DMS53 (cell line): ENCODE results near the gene APBA3.
"Not testable (repeated sequence)": the region's sequence is repeated elsewhere in the genome, so short reads cannot be mapped to it uniquely, and the experiment has no call there.

Experiments
- DNase-seq: peaks from one replicate; lab custom pipeline; 2025; lab: John Stamatoyannopoulos, UW

APBA3 gene

GRCh38 chr19:3771000-3771905 is 9.8 kb upstream of the APBA3 start:
- no peak for DNase-seq

GRCh38 chr19:3770136-3770999 is 8.9 kb upstream of the APBA3 start:
- DNase-seq = no peak

GRCh38 chr19:3769494-3769893 is 8.0 kb upstream of the APBA3 start:
- no peak for DNase-seq

- no peak for DNase-seq
Measured at GRCh38 chr19:3768748-3769099, 7.2 kb upstream of the APBA3 start.

- no peak for DNase-seq
Measured at GRCh38 chr19:3768015-3768747, 6.7 kb upstream of the APBA3 start.

- DNase-seq = no peak
Measured at GRCh38 chr19:3767050-3767449, 5.6 kb upstream of the APBA3 start.

GRCh38 chr19:3766520-3766919 is 5.0 kb upstream of the APBA3 start:
- DNase-seq = no peak

GRCh38 chr19:3765757-3766156 is 4.3 kb upstream of the APBA3 start:
- DNase-seq = not testable (repeated sequence)

- no peak for DNase-seq
Measured at GRCh38 chr19:3765121-3765520, 3.6 kb upstream of the APBA3 start.

- DNase-seq = peak; percentile 97
Measured at GRCh38 chr19:3762501-3763459, 1.3 kb upstream of the APBA3 start, which contains the start of gene MRPL54. Gene MRPL54 (plus strand): TSS chr19:3762682. CDS start chr19:3762701, 19 bp downstream.

- DNase-seq = no peak
Measured at GRCh38 chr19:3762130-3762473, 610 bp upstream of the APBA3 start.

GRCh38 chr19:3760871-3761361 is 576 bp downstream of the APBA3 start:
- DNase-seq = peak; percentile 27

GRCh38 chr19:3759482-3760254 is 1.8 kb downstream of the APBA3 start:
- DNase-seq = no peak

GRCh38 chr19:3758297-3758696 is 3.2 kb downstream of the APBA3 start:
- DNase-seq = not testable (repeated sequence)

- not testable (repeated sequence) for DNase-seq
Measured at GRCh38 chr19:3757705-3758104, 3.8 kb downstream of the APBA3 start.

GRCh38 chr19:3753631-3754410 is 7.7 kb downstream of the APBA3 start:
- no peak for DNase-seq

- DNase-seq = no peak
Measured at GRCh38 chr19:3752492-3752891, 9.0 kb downstream of the APBA3 start.

- no peak for DNase-seq
Measured at GRCh38 chr19:3751236-3751635, 10.3 kb downstream of the APBA3 start.

- DNase-seq = no peak
Measured at GRCh38 chr19:3750211-3750610, 11.3 kb downstream of the APBA3 start.
